ENCODE data around the gene DYNLL2.
A peak's percentile ranks its signal among the peaks of the same experiment; 100 is the strongest.
"Not testable (repeated sequence)": the region's sequence is repeated elsewhere in the genome, so short reads cannot be mapped to it uniquely, and the experiment has no call there.

The DYNLL2 gene

GRCh38 chr17:58072862-58073261 lies 10.4 kb upstream of the DYNLL2 start:
- no peak for DNase-seq (ENCODE audit: low spot score)

- not testable (repeated sequence) for DNase-seq (ENCODE audit: low spot score)
These were observed 10.0 kb upstream of the DYNLL2 start for GRCh38 chr17:58073266-58073665.

GRCh38 chr17:58074406-58074805 lies 8.8 kb upstream of the DYNLL2 start:
- DNase-seq (ENCODE audit: low spot score) = not testable (repeated sequence)

- no peak for DNase-seq (ENCODE audit: low spot score)
These were observed 3.8 kb upstream of the DYNLL2 start for GRCh38 chr17:58079300-58080033.

- no peak for DNase-seq (ENCODE audit: low spot score)
These were observed 1.4 kb upstream of the DYNLL2 start for GRCh38 chr17:58081646-58082340.

GRCh38 chr17:58082341-58082869 lies 814 bp upstream of the DYNLL2 start:
- DNase-seq (ENCODE audit: low spot score) = no peak

- DNase-seq (ENCODE audit: low spot score) = peak; percentile 40
These were observed 485 bp downstream of the DYNLL2 start for GRCh38 chr17:58083491-58084316.

DNA sequence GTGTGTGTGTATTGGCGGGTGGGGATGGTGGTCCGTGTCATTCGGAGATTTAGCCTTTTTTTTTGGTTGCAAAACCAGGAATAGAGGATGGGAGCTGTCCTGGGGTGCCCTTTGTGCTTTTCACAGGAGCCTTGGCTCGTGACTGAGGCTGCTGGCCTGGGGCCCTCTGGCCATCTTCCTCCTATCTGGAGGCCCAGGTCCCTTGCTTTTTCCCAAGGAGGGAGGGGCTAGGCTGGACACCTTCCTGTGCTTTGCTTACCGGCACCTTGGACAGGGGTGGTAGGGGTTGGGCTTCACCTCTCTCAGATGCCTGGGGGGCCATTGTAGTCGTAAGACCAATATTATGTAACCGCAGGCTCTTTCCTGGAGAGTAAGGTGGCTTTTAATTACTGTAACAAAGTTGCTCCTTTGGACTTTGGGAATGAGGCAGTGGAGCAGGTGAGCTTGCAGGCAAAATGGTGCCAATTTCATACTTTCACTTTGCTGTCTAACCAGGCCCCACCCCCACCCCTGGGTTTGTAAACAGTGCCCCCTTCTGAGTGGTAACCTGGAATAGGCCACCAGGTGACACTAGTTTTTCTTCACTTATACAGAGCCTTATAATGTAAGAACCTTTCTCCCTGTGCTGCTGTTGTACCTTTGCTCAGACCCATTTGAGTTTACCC lies 1.2 kb downstream of the DYNLL2 start:
- DNase-seq (ENCODE audit: low spot score) = no peak

DNA sequence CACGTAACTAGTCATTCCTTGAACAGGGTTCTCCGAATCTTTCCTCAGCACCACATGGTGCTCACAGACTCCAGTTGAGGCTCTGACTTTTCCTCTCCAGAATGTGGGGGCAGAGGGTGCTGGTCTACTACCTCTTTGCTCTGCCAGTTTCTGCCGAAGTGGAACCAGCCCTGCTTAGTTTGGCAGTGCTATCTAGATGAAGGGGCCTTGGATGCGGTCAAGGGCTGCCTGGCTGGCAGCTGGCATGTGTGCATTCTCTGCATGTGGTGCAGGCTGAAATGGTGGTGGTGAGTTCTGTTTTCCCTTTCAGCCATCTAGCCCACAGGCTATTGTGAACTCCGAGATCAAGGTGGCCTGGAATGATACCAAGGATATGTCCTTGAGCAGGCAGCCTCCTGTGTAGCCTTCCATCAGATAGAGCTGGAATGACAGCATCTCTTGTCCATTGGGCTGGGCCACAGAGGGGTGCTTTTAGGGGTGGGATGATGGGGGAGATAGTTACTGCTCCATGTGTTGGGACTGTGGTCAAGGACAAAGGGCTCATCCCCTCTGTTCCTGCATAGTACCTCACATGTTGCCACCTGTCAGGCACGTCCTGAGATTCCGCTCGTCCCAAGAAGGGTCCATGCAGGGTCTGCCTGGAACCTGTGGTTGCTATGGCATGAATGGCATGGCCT lies 2.0 kb downstream of the DYNLL2 start:
- no peak for DNase-seq (ENCODE audit: low spot score)

DNA sequence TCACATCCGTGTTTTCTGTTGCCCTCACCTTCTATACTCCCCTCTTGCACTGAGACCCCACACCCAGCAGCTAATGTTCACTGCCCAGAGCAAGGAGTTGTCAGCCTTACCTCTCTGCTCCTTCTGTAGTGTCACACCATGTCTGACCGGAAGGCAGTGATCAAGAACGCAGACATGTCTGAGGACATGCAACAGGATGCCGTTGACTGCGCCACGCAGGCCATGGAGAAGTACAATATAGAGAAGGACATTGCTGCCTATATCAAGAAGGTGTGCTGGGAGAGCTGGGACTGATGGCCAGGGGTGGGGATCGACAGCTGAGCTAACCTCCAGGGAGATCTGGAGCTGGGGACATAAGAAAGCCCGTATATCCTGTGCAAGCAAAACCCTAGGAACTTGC lies 3.7 kb downstream of the DYNLL2 start:
- no peak for DNase-seq (ENCODE audit: low spot score)

DNA sequence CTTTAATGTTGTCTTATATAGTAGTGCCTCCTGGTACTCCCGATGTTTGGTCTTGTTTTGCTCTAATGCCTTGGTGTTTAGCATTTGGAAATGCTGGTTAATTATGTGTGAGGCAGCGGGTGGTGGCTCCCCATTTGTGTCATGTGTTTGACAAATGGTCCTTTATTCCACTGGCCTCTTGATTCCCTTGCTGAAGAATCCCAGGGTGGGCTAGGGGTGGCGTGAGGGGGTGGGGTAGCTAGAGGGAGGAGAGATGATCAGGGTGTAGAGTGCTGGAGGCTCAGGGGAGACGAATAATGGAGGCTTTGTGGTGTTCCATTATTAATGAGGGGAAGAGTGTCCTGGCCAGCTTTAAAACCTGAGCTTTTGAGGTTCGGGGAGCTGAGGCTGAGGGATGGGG lies 5.4 kb downstream of the DYNLL2 start:
- DNase-seq (ENCODE audit: low spot score) = peak; percentile 40

GRCh38 chr17:58089111-58089510 lies 5.9 kb downstream of the DYNLL2 start:
- DNase-seq (ENCODE audit: low spot score) = no peak

DNA sequence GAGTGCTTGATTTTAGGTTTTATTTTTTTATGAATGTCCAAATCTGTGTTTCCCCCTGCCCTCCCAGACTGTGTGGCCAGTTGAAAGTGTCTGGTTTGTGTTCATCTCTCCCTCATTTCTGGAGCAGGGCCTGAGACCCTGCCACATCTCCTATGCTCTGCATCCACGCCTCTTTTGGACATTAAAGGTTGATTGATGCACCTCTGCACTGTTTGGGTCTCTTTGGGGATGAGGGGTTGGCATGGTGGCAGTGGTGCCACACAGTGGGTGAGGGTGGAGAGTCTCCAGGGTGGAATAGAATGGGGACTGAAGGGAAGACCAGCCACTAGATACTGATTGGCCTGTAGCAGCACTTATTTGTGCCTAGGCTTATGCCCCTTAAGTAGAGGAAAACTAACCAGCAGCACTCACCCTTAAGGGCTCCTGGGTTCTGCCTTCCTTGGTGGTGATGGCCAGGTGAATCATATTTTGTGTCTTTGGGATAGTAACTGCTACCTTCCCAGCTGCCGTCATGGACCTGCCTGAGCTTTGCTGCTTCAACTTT lies 7.9 kb downstream of the DYNLL2 start:
- no peak for DNase-seq (ENCODE audit: low spot score)

DNA sequence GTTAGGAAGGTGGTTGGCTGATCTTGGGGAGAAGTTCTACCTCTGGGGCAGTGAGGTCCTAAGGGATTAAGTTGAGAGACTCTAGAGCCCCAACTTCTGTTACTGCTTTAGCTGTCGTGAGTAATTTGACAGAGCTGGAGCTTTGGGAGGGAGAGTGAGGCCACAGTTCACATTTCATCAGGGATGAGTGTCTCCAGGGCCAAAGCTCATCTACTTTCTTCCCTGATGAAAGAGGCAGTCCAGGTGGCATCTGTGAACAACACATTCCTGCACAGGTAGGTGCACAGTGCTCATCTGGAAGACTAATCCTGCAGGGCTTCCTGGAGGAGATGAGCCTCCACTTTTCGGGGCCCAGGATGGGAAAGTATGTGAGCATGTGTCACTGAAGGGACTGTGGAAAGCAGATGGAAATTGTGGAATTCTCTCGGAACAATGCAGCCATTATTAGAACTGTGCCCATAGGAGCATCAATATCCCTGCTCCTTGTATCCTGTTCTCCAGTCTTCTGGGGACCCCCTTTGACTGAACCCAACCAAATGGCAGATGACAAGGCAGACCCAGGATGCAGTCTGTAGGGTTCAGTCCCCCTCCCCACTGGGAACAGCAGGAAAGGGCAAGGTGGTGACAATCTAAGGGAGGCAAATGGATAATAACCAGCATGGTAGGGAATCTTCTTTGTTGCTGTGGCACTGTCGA lies 9.0 kb downstream of the DYNLL2 start:
- DNase-seq (ENCODE audit: low spot score) = no peak

DNA sequence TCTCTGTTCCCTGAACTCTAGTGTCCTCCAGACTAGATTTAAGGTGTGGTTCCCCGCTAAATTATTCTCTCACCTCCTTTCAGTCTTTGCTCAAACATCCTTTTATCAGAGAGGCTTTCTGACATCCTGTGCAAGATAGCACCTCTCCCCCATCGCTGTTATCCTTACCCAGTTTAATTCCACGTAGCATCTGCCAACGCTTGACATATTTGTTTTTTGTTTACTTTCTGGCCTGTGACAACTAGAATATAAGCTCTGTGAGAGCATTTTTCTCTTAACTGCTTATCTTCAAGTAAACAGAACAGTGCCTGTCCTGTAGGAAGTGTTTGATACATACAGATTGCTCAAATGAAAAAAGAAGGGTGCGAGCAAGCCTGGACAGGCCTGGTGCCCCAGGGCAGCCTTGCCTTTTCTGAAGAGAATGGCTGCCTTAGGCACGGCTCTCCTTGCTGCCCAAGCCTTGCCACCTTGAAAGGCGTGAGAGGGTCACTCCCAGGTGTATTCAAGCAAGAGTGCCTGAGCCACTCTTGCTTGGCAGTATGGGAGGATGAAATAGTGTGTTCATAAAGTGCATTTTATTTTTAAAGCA lies 9.7 kb downstream of the DYNLL2 start:
- no peak for DNase-seq (ENCODE audit: low spot score)

GRCh38 chr17:58094118-58094517 lies 10.9 kb downstream of the DYNLL2 start:
- no peak for DNase-seq (ENCODE audit: low spot score)

DNA sequence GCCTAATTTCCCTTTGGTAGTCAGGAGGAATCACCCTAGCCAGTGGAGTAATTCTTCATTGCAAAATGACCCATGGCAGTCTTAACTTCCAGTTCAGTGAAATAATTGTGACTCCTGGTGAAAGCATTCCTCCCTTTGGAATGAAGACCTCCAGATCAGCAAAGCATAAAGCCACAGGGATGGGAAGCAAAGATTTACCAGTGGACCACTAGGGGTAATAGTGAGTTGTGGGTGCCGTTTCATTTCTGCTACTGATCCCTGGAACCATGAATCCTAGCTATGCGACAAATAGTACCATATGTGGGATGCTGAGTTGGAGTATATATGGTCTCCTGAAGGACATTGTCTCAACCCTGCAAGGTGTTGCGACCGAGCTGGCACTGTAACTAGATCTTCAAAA lies 13.7 kb downstream of the DYNLL2 start:
- no peak for DNase-seq (ENCODE audit: low spot score)

DNA sequence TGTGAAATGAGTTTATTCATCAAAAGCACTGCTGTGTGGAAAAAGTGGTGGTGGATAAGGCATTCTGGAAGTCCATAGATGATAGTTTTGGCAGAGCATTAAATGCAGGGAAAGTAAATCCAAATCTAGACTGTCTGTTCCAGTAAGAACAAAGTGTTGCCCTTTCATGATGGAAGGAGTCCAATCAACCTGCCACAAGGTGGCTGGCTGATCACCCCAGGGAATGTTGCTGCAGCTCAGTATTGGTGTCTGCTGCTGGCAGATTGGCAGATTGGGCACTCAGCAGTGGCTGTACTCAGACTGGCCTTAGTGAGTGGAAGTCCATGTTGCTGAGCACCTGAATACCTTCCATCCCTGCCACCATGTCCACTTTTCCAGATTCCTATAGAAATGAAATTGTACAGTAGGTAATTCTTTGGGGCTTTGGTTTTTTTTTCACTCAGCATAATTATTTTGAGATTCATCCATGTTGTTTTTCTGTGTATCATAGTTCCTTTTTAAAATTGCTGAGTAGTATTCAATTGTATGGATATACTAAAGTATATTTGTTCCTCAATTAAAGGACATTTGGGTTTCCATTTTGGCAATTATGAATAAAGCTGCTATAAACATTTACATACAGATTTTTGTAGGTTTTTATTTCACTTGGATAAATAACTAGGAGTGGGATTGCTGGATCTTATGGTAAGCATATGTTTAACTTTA lies 14.3 kb downstream of the DYNLL2 start:
- no peak for DNase-seq (ENCODE audit: low spot score)

GRCh38 chr17:58100506-58100905 lies 17.3 kb downstream of the DYNLL2 start:
- DNase-seq (ENCODE audit: low spot score) = no peak

Data from Ammon's horn (tissue), 1 donor.